ENCODE results near the gene DAZAP1.

Gene DAZAP1

DNA sequence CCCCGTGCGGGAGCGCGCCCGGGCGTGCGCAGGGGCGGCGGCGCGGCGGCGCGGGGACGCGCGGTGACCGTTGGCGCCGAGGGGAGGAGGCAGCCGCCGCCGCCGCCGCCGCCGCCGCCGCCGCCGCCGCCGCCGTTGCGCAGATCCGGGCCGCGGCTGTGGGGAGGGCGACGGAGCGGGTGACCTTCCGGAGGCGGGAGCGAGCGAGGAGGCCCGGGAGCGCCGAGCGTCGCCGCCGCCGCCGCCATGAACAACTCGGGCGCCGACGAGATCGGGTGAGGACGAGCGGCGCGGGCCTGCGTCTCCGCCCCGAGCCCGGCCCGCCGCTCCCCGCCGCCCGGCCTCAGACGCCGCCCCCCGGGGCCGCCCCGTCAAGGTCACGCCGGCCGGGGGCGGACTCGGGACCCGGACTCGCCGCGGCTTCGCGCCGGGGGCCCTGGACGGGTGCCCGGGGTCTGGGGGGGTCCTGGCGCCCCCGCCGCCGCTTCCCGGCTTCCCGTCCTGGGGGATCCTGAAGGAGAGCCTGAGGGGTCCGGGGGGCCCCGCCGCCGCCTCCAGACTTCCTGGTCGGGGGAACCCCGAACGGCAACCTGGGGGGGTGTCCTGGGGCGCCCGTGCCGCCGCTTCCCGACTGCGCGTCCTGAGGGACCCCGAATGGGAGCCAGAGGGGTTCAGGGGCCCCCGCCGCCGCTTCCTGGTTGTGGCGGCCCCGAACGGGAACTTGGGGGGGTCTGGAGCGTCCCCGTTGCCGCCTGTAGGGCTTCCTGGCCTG lies at the start of gene DAZAP1:
TSS of gene DAZAP1 (plus strand) at position 59 of the 772 bp plus-strand sequence. CDS start at position 247, 188 bp downstream.
- TF ChIP-seq, protein P1, sequence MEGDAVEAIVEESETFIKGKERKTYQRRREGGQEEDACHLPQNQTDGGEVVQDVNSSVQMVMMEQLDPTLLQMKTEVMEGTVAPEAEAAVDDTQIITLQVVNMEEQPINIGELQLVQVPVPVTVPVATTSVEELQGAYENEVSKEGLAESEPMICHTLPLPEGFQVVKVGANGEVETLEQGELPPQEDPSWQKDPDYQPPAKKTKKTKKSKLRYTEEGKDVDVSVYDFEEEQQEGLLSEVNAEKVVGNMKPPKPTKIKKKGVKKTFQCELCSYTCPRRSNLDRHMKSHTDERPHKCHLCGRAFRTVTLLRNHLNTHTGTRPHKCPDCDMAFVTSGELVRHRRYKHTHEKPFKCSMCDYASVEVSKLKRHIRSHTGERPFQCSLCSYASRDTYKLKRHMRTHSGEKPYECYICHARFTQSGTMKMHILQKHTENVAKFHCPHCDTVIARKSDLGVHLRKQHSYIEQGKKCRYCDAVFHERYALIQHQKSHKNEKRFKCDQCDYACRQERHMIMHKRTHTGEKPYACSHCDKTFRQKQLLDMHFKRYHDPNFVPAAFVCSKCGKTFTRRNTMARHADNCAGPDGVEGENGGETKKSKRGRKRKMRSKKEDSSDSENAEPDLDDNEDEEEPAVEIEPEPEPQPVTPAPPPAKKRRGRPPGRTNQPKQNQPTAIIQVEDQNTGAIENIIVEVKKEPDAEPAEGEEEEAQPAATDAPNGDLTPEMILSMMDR (conservative IDR thresholded peaks at IDR 0.05; ENCODE audit: control insufficient read depth, insufficient read depth, low read depth, low read length), result no peak
- DNase-seq (ENCODE audit: low read depth), result no peak
- H3K4me3 ChIP-seq (ENCODE audit: control insufficient read depth, low read depth, low read length), result peak within 1 kb of the TSS; percentile 76

- no peak for DNase-seq (ENCODE audit: low read depth)
Measured at GRCh38 chr19:1360126-1360817, 47.1 kb upstream of the DAZAP1 start.

DNA sequence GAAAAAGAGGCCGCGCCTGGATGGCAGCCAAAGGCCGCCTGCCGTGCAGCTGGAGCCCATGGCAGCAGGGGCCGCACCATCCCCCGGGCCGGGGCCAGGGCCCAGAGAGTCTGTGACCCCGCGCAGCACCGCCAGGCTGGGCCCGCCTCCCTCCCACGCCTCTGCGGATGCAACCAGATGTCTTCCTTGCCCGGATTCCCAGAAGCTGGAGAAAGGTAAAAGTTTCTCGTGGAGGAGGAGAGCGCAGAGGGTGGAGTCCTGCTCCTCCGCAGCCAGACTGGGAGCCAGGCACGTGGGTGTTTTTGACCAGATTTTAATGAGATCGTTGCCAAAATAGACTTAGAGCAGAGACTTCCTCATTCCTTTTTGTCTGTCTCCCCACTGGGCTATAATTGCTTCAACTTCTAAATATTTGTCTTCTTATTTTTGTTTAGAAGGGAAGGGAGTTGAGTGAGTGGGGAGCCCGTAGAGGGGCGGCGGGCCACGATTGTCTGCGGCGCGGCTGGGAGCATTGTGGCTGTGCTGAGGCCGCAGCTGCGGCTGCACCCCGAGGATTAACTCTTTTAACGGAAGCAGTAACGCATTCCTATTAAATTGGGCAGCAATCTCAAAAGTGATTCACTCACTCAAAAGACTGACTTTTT lies 46.4 kb upstream of the DAZAP1 start:
- H3K4me3 ChIP-seq (ENCODE audit: control insufficient read depth, low read depth, low read length), result peak overlapping the region; percentile 34
- DNase-seq (ENCODE audit: low read depth), result peak; percentile 90
- TF ChIP-seq, protein P1 (conservative IDR thresholded peaks at IDR 0.05; ENCODE audit: control insufficient read depth, insufficient read depth, low read depth, low read length), result no peak

More at GRCh38 chr19:1360126-1360817, 47.1 kb upstream of the DAZAP1 start:
- no peak overlapping the region for H3K4me3 ChIP-seq (ENCODE audit: control insufficient read depth, low read depth, low read length)
- TF ChIP-seq, protein P1 (conservative IDR thresholded peaks at IDR 0.05; ENCODE audit: control insufficient read depth, insufficient read depth, low read depth, low read length), result no peak

DNA sequence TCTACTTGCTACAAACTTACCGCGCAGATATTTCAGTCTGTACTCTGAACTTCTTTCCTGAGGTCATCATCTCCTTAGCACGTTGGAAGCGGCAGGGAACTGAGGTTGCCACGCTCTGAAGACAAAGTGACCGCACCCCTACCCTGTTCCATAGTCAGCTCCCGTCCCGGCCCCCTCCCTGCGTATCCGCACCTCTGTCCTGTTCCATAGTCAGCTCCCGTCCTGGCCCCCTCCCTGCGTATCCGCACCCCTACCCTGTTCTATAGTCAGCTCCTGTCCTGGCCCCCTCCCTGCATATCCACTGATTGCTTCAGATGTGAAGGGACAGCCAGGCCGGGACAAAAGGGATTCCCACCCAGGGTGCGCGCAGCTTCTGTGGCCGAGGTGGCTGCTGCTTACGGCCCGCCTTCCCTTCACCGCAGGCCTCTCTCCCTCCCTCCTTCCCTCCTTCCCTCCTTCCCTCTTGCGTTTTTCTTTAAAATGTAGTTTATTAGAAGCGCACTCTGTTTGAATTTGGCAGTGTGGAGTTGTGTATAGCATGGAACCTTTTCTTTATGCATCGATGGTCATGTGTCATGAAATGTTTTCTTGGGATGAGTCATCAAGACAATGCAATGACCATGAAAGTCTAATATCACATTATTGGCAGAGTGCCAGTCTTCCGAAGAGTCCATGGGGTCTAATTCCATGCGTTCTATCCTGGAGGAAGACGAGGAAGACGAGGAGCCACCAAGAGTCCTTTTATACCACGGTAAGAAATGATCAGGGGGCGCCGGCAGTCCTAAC lies 45.6 kb upstream of the DAZAP1 start:
- TF ChIP-seq, protein P1 (conservative IDR thresholded peaks at IDR 0.05; ENCODE audit: control insufficient read depth, insufficient read depth, low read depth, low read length), result no peak
- DNase-seq (ENCODE audit: low read depth), result peak; percentile 83
- H3K4me3 ChIP-seq (ENCODE audit: control insufficient read depth, low read depth, low read length), result peak overlapping the region; percentile 34

DNA sequence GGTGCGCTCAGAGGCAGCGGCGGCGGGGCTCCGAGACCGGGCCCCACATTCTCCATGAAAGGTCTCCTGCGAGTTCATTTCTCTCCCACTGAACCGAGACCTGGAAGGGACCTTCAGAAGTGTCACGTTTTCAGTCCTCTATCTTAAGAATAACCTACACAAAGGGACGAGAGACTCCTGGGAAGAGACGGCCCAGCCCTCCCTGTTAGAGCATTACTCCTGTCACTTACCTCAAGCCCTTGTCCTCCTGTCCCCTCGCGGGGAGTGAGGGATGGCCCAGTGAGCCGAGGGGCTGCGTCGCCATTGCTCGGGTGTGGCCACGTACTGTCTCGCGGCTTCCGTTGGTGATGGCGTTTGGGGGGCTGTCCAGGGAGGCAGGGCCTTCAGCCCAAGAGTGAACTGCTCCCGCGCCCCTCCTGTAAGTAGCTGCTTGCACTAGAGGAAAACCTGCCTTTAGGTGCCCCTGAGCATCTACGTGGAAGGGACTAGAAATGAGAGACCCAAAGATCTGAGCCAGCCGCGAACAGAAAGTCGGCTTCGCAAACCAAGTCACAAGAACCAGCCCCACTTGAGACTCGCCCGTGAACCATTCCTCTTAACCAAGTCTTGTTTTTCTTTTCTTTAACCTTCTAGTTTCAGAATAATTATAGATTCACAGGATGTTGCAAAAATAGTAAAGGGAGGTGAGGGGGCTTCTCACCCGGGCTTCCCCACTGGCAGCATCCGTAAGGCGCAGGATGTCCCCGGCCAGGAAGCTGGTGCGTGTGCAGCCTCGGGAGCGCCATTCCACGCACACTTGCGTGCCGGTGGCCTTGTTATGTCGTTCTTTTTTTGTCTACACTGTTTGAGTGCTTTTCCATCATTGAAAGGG lies 44.8 kb upstream of the DAZAP1 start:
- DNase-seq (ENCODE audit: low read depth), result no peak
- H3K4me3 ChIP-seq (ENCODE audit: control insufficient read depth, low read depth, low read length), result no peak overlapping the region
- TF ChIP-seq, protein P1 (conservative IDR thresholded peaks at IDR 0.05; ENCODE audit: control insufficient read depth, insufficient read depth, low read depth, low read length), result no peak

All from fibroblast of mammary gland (primary cell).